IMR-90 (cell line): ENCODE data around the gene DNAJA4. TPM values are rescaled to one million over a fixed set of nuclear protein-coding genes. Genes with fewer than 3 reads are reported as not detected.
A peak's percentile ranks its signal among the peaks of the same experiment; 100 is the strongest.

Experiments
- ATAC-seq: fragments of 200-7000 bp; cut with Tn5 transposase; 2 replicates; pipeline ENCODE4 v1.9.1; 2020; ENCODE audit warnings: low read depth, mild to moderate bottlenecking, moderate library complexity
- Bru-seq: library from RNA; stranded (reverse); fragments of 400-500 nt; gene quantifications from one replicate; lab custom pipeline; 2021; lab: Mats Ljungman, UMichigan
- BruChase-seq, 2 experiments: library from RNA; stranded (reverse); fragments of 400-500 nt; gene quantifications; one replicate each; lab custom pipeline; 2021; lab: Mats Ljungman, UMichigan
- BruUV-seq: library from RNA; stranded (reverse); fragments of 400-500 nt; replicated peaks from 2 replicates; lab custom pipeline; 2021; lab: Mats Ljungman, UMichigan
- CTCF ChIA-PET: fragments of 300-600 bp; formaldehyde crosslinking; extraction: SDS; loops from one replicate; lab custom pipeline; 2021; ENCODE audit warnings: antibody characterized with exemption; lab: Yijun Ruan, JAX
- POLR2A ChIA-PET: fragments of 300-600 bp; sonication (Branson Sonifier 250); formaldehyde crosslinking; loops from one replicate; lab custom pipeline; 2022; ENCODE audit warnings: antibody characterized with exemption; ENCODE audit not compliant: unreplicated experiment; lab: Charles Lee
- DNase-seq: peaks from one replicate; pipeline ENCODE4 v3.0.0; 2013
- H2AFZ ChIP-seq: replicated peaks from 2 replicates; pipeline ENCODE3; 2013; ENCODE audit warnings: low read length, mild to moderate bottlenecking; ENCODE audit not compliant: poor library complexity
- H2AK5ac ChIP-seq: 2 replicates; pipeline ENCODE4 v1.6.1; 2013; ENCODE audit warnings: low read depth, low read length, inconsistent platforms
- H2AK9ac ChIP-seq: replicated peaks from 2 replicates; pipeline ENCODE3; 2013; ENCODE audit warnings: mild to moderate bottlenecking, low read depth, low read length, moderate library complexity; ENCODE audit not compliant: poor library complexity
- H2BK120ac ChIP-seq: 2 replicates; pipeline ENCODE4 v1.6.1; 2013; ENCODE audit warnings: low read depth, low read length, inconsistent platforms
- H2BK15ac ChIP-seq: 3 replicates; pipeline ENCODE4 v1.6.1; 2013; ENCODE audit warnings: low read depth, low read length, inconsistent platforms
- H2BK20ac ChIP-seq: 2 replicates; pipeline ENCODE4 v1.6.1; 2013; ENCODE audit warnings: low read depth, mild to moderate bottlenecking, inconsistent platforms, low read length, moderate library complexity
- H2BK5ac ChIP-seq: 2 replicates; pipeline ENCODE4 v1.6.1; 2013; ENCODE audit warnings: mild to moderate bottlenecking, low read depth, low read length, inconsistent platforms; ENCODE audit not compliant: poor library complexity, severe bottlenecking
- H3K14ac ChIP-seq: replicated peaks from 2 replicates; pipeline ENCODE4 v1.6.1; 2013; ENCODE audit warnings: low read depth, low read length, inconsistent platforms
- H3K18ac ChIP-seq: 2 replicates; pipeline ENCODE4 v1.6.1; 2013; ENCODE audit warnings: low read depth, low read length, control low read depth
- H3K23ac ChIP-seq: 2 replicates; pipeline ENCODE4 v1.6.1; 2013; ENCODE audit warnings: low read depth, low read length, inconsistent platforms
- H3K27ac ChIP-seq: 2 replicates; pipeline ENCODE4 v1.5.1; 2013; ENCODE audit warnings: mild to moderate bottlenecking, control low read depth, low read length; ENCODE audit not compliant: insufficient read depth
- H3K27me3 ChIP-seq: 2 replicates; pipeline ENCODE4 v1.6.1; 2013; ENCODE audit warnings: low read length; ENCODE audit not compliant: control insufficient read depth, insufficient read depth
- H3K36me3 ChIP-seq: 2 replicates; pipeline ENCODE4 v1.6.1; 2013; ENCODE audit warnings: low read length, mixed read lengths; ENCODE audit not compliant: control insufficient read depth, insufficient read depth
- H3K4ac ChIP-seq: 2 replicates; pipeline ENCODE4 v1.6.1; 2013; ENCODE audit warnings: low read depth, low read length, inconsistent platforms
- H3K4me1 ChIP-seq: 2 replicates; pipeline ENCODE4 v1.6.1; 2013; ENCODE audit warnings: low read length, mixed read lengths; ENCODE audit not compliant: control insufficient read depth, insufficient read depth
- H3K4me2 ChIP-seq: 2 replicates; pipeline ENCODE4 v1.6.1; 2013; ENCODE audit warnings: low read depth, mild to moderate bottlenecking, control low read depth, low read length, moderate library complexity
- H3K4me3 ChIP-seq: 2 replicates; pipeline ENCODE4 v1.5.1; 2013; ENCODE audit warnings: low read depth, mild to moderate bottlenecking, control low read depth, low read length, moderate library complexity; ENCODE audit not compliant: insufficient read depth
- H3K56ac ChIP-seq: 2 replicates; pipeline ENCODE4 v1.6.1; 2013; ENCODE audit warnings: low read length, inconsistent platforms; ENCODE audit not compliant: insufficient read depth; ENCODE audit errors: extremely low read depth
- H3K79me1 ChIP-seq, 2 experiments: 2 replicates each; pipeline ENCODE4 v1.6.1; 2013; ENCODE audit warnings: low read length in 2 of 2, inconsistent platforms in 1 of 2, low read depth in 1 of 2
- H3K9ac ChIP-seq: 2 replicates; pipeline ENCODE4 v1.6.1; 2013; ENCODE audit warnings: low read depth, low read length, control low read depth
- H3K9me1 ChIP-seq: 2 replicates; pipeline ENCODE4 v1.6.1; 2013; ENCODE audit warnings: low read length, inconsistent platforms; ENCODE audit not compliant: insufficient read depth
- H3K9me3 ChIP-seq: 2 replicates; pipeline ENCODE4 v1.6.1; 2013; ENCODE audit warnings: low read length; ENCODE audit not compliant: control insufficient read depth, insufficient read depth
- H4K20me1 ChIP-seq: 2 replicates; pipeline ENCODE4 v1.6.1; 2013; ENCODE audit warnings: low read length, inconsistent platforms; ENCODE audit not compliant: insufficient read depth
- H4K5ac ChIP-seq: 2 replicates; pipeline ENCODE4 v1.6.1; 2013; ENCODE audit warnings: mild to moderate bottlenecking, low read depth, low read length, control low read depth
- H4K8ac ChIP-seq, 2 experiments: 2 replicates each; pipeline ENCODE4 v1.6.1; 2013; ENCODE audit warnings: low read depth in 2 of 2, low read length in 2 of 2, control low read depth in 1 of 2, inconsistent platforms in 1 of 2
- H4K91ac ChIP-seq: 2 replicates; pipeline ENCODE4 v1.6.1; 2013; ENCODE audit warnings: low read depth, low read length, inconsistent platforms; ENCODE audit not compliant: insufficient read depth
- BHLHE40 ChIP-seq: fragments of 150-350 bp; IDR thresholded peaks from 2 replicates; pipeline ENCODE4 v1.6.1; 2016; ENCODE audit warnings: mild to moderate bottlenecking, low read depth, low read length
- CEBPB ChIP-seq: IDR thresholded peaks from 2 replicates; pipeline ENCODE4 v1.6.1; 2012; ENCODE audit warnings: low read depth, low read length, improper control_type of control experiment
- MAFK ChIP-seq: IDR thresholded peaks from 2 replicates; pipeline ENCODE4 v1.6.1; 2012; ENCODE audit warnings: low read depth, low read length, improper control_type of control experiment
- MAZ ChIP-seq: IDR thresholded peaks from 2 replicates; pipeline ENCODE4 v1.6.1; 2012; ENCODE audit warnings: low read depth, mild to moderate bottlenecking, low read length, improper control_type of control experiment, moderate library complexity, borderline replicate concordance
- MXI1 ChIP-seq: IDR thresholded peaks from 2 replicates; pipeline ENCODE4 v1.6.1; 2012; ENCODE audit warnings: low read depth, mild to moderate bottlenecking, low read length, moderate library complexity, borderline replicate concordance
- POLR2A ChIP-seq: IDR thresholded peaks from 2 replicates; pipeline ENCODE4 v1.6.1; 2012; ENCODE audit warnings: mild to moderate bottlenecking, low read depth, low read length
- RCOR1 ChIP-seq: IDR thresholded peaks from 2 replicates; pipeline ENCODE4 v1.6.1; 2012; ENCODE audit warnings: mild to moderate bottlenecking, low read length, improper control_type of control experiment; ENCODE audit not compliant: insufficient replicate concordance
- WGBS, 2 experiments: methylation state at CpG; one replicate each; pipeline versions ENCODE4 v1.1.5 to v1.1.7; 2013; ENCODE audit warnings: missing lambda C conversion rate in 2 of 2; ENCODE audit not compliant: insufficient read length in 1 of 2; ENCODE audit errors: extremely low coverage in 2 of 2; 5-methylcytosine and 5-hydroxymethylcytosine counted together
- dilution Hi-C: fragments of 300-500 bp; cut with HindIII; formaldehyde crosslinking; loops from one replicate; pipeline ENCODE4 v1.14.3; 2018; ENCODE audit warnings: low sequenced_read_pairs; ENCODE audit not compliant: unreplicated experiment
- in situ Hi-C: fragments of 300-500 bp; cut with MboI; formaldehyde crosslinking; loops from 3 replicates; pipeline ENCODE4 v1.14.3; 2019; ENCODE audit warnings: low sequenced_read_pairs, inconsistent platforms, mixed read lengths
- intact Hi-C: fragments of 100-400 bp; cut with micrococcal nuclease; formaldehyde crosslinking; loops from 2 replicates; pipeline ENCODE4 v1.10.0; 2022
- long read RNA-seq: library from polyadenylated mRNA; unstranded; transcript quantifications from one replicate; pipeline ENCODE4 v2.0.0, GENCODE V29; 2021; ENCODE audit not compliant: unreplicated experiment
- polyA plus RNA-seq, 3 experiments: library from polyadenylated mRNA; depleted of rRNA; stranded (reverse); fragments of >200 nt; gene quantifications; 2 replicates each; pipeline ENCODE4 v1.2.3, GENCODE V29; 2012; ENCODE audit warnings: low replicate concordance in 1 of 3
- total RNA-seq: library from RNA; depleted of rRNA; stranded (reverse); fragments of >200 nt; gene quantifications from 2 replicates; pipeline ENCODE4 v1.2.3, GENCODE V29; 2012; rRNA removed
- TF ChIP-seq, protein P1 (sequence below): fragments of 150-350 bp; IDR thresholded peaks from 2 replicates; pipeline ENCODE4 v1.6.1; 2016; ENCODE audit warnings: low read depth, mild to moderate bottlenecking, low read length, moderate library complexity, borderline replicate concordance
- TF ChIP-seq, protein P2 (sequence below): conservative IDR thresholded peaks from 2 replicates; pipeline ENCODE4 v1.5.1; 2012; ENCODE audit warnings: mild to moderate bottlenecking, low read depth, low read length, improper control_type of control experiment

The DNAJA4 gene
- total RNA-seq (under 0.01 and 0.18 TPM in 2 replicates), polyA plus RNA-seq (2012; rRNA removed) (0.27 and 0.32 TPM in 2 replicates), Bru-seq, nascent RNA (percentile 30 among the genes with signal in this experiment), BruChase-seq, experiment 1, labeled RNA remaining after a 6-hour chase (percentile 28 among the genes with signal in this experiment), BruChase-seq, experiment 2, labeled RNA remaining after a 2-hour chase (percentile 27 among the genes with signal in this experiment)
- polyA plus RNA-seq (2012; cell fraction: cytosol; rRNA removed), result 0.01 and 0.09 TPM in 2 replicates
- polyA plus RNA-seq (2012; cell fraction: nucleus; rRNA removed; ENCODE audit: low replicate concordance), result 0.37 and 1.4 TPM in 2 replicates
- long read RNA-seq, partial matches to known transcripts, result 0 of 1 reads
- long read RNA-seq, other reads (novel, unspliced or antisense), result 0 of 1 reads

DNA sequence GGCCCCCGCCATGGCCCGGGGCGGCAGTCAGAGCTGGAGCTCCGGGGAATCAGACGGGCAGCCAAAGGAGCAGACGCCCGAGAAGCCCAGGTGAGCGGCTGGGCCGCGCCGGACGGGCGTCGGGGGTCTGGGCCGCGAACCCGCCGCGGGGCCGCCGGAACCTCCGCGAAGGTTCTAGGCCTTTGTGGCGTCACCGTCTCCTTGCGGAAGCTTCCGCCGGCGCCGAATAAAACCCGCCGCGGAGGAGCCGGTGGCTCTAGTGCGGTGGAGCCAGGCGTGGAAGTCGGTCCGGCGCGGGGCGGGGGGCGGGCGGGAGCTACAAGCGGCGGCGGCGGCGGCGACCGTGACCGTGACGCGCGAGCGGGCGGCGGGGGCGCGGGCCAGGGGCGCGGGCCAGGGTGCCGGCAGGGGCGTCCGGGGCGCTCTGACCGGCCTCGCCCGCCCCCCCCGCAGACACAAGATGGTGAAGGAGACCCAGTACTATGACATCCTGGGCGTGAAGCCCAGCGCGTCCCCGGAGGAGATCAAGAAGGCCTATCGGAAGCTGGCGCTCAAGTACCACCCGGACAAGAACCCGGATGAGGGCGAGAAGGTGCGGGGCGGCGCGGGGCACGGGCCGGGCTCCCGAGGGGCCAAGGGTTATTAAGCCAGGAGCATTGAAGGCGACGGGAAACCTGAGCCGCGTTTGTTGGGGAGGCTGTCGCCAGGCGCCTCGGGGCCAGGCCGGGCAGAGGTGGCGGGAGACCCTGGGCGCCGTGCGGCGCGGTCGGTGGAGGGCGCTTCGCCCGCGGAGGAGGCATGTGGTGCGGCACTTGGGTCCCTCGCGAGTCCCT is at the start of gene DNAJA4:
TSS of gene DNAJA4 (plus strand) at position 259 of the 833 bp plus-strand sequence. CDS start at position 461, 202 bp downstream.
- Histone ChIP-seq H3K23ac (no peak within 1 kb of the TSS), H3K9me1 (0 out of 2 replicates have a peak, but pooled peaks cover 3% of the 10 kb centered on the region), H4K91ac (no peak within 1 kb of the TSS; the same call in 1 of the 2 replicates), H3K18ac (no peak within 1 kb of the TSS; the same call in 1 of the 2 replicates), H3K36me3 (no peaks in the 10 kb centered on the region), H3K4me2 (no peak within 1 kb of the TSS; the same call in 1 of the 2 replicates), H2AK5ac (no peak within 1 kb of the TSS), H3K14ac (no peak within 1 kb of the TSS), H3K56ac (no peak within 1 kb of the TSS), H3K9ac (peak within 1 kb of the TSS; percentile 21; the same call in 1 of the 2 replicates), H2AK9ac (no peak within 1 kb of the TSS), H2BK5ac (no peak within 1 kb of the TSS), H2BK15ac (no peak within 1 kb of the TSS), H3K4ac (no peak within 1 kb of the TSS), H3K27me3 (peaks cover 12% of the 10 kb centered on the region; the same call in 1 of the 2 replicates), H4K5ac (no peak within 1 kb of the TSS), H2BK20ac (no peak within 1 kb of the TSS), H3K9me3 (no peaks in the 10 kb centered on the region), H4K8ac (no peak within 1 kb of the TSS), H3K4me1 (peaks cover 10% of the 10 kb centered on the region), H2BK120ac (no peak within 1 kb of the TSS), H2AFZ (peak within 1 kb of the TSS; percentile 74), H4K20me1 (no peaks in the 10 kb centered on the region), H3K4me3 (peak within 1 kb of the TSS; percentile 28; the same call in 1 of the 2 replicates), H3K27ac (no peak within 1 kb of the TSS), H3K79me1 (no peaks in the 10 kb centered on the region)
- intact Hi-C loops (no loop called here), dilution Hi-C loops (no loop called here), in situ Hi-C loops (no loop called here)
- no TSS peak for BruUV-seq
- ChIA-PET POLR2A (no interaction called here), CTCF (no interaction called here)
- TF ChIP-seq, protein P1, sequence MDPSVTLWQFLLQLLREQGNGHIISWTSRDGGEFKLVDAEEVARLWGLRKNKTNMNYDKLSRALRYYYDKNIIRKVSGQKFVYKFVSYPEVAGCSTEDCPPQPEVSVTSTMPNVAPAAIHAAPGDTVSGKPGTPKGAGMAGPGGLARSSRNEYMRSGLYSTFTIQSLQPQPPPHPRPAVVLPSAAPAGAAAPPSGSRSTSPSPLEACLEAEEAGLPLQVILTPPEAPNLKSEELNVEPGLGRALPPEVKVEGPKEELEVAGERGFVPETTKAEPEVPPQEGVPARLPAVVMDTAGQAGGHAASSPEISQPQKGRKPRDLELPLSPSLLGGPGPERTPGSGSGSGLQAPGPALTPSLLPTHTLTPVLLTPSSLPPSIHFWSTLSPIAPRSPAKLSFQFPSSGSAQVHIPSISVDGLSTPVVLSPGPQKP, result no peak
- TF ChIP-seq MAZ (no peak), MAFK (no peak), CEBPB (no peak), BHLHE40 (no peak), POLR2A (no peak), MXI1 (no peak), RCOR1 (no peak)
- TF ChIP-seq, protein P2, sequence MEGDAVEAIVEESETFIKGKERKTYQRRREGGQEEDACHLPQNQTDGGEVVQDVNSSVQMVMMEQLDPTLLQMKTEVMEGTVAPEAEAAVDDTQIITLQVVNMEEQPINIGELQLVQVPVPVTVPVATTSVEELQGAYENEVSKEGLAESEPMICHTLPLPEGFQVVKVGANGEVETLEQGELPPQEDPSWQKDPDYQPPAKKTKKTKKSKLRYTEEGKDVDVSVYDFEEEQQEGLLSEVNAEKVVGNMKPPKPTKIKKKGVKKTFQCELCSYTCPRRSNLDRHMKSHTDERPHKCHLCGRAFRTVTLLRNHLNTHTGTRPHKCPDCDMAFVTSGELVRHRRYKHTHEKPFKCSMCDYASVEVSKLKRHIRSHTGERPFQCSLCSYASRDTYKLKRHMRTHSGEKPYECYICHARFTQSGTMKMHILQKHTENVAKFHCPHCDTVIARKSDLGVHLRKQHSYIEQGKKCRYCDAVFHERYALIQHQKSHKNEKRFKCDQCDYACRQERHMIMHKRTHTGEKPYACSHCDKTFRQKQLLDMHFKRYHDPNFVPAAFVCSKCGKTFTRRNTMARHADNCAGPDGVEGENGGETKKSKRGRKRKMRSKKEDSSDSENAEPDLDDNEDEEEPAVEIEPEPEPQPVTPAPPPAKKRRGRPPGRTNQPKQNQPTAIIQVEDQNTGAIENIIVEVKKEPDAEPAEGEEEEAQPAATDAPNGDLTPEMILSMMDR, result no peak
- 16% methylated on average over 37 of the region's 107 CpGs; no CpG with 5 or more reads in 1 of the 2 experiments for WGBS, 2 experiments
- peak; percentile 43 for ATAC-seq
- no peak for DNase-seq
